AG04450 (cell line): Measurements from ENCODE around the gene GJA4. TPM values are rescaled to one million over a fixed set of nuclear protein-coding genes. Genes with fewer than 3 reads are reported as not detected.

Experiments
- CTCF ChIA-PET: fragments of 300-600, 350-600 bp; formaldehyde crosslinking; extraction: SDS; loops from one replicate; lab custom pipeline; 2022; ENCODE audit warnings: antibody characterized with exemption, inconsistent platforms; lab: Charles Lee
- POLR2A ChIA-PET: fragments of 350-600 bp; formaldehyde crosslinking; extraction: SDS; loops from one replicate; lab custom pipeline; 2021; ENCODE audit warnings: antibody characterized with exemption, inconsistent platforms; lab: Yijun Ruan, JAX
- DNase-seq: peaks from one replicate; pipeline ENCODE4 v3.0.0-alpha.2; 2011; ENCODE audit warnings: low read depth, low spot score
- H3K27ac ChIP-seq: one replicate; pipeline ENCODE4 v1.5.1; 2012; ENCODE audit warnings: low read depth, low read length, control low read depth
- H3K27me3 ChIP-seq: one replicate; pipeline ENCODE4 v1.6.0; 2012; ENCODE audit warnings: low read length; ENCODE audit not compliant: control insufficient read depth, insufficient read depth
- H3K4me3 ChIP-seq: 2 replicates; pipeline ENCODE4 v1.5.1; 2011; ENCODE audit warnings: mild to moderate bottlenecking, low read depth, low read length, control low read depth
- H3K9me3 ChIP-seq: 2 replicates; pipeline ENCODE4 v1.5.1; 2012; ENCODE audit warnings: low read length; ENCODE audit not compliant: control insufficient read depth, insufficient read depth
- CTCF ChIP-seq: IDR thresholded peaks from 2 replicates; pipeline ENCODE4 v1.5.1; 2011; ENCODE audit warnings: low read depth, low read length, control low read depth, inconsistent platforms
- polyA plus RNA-seq: library from polyadenylated mRNA; depleted of rRNA; stranded (reverse); fragments of >200 nt; gene quantifications from 2 replicates; pipeline ENCODE4 v1.2.3, GENCODE V29; 2011

GJA4 gene
- polyA plus RNA-seq, 1 experiment: not detected

GRCh38 chr1:34794790-34795180 lies 2.0 kb downstream of the GJA4 start:
- POLR2A ChIA-PET: no interaction called here
- Histone ChIP-seq H3K4me3 (no peak overlapping the region), H3K9me3 (no peaks in the 10 kb centered on the region; the same call in 1 of the 2 replicates), H3K27ac (no peak overlapping the region), H3K27me3 (peaks cover 16% of the 10 kb centered on the region)
- CTCF ChIA-PET: no interaction called here
- no peak for DNase-seq
- no peak for TF ChIP-seq CTCF

- no peak for TF ChIP-seq CTCF
- Histone ChIP-seq H3K9me3 (no peaks in the 10 kb centered on the region; the same call in 1 of the 2 replicates), H3K27ac (no peak overlapping the region), H3K4me3 (no peak overlapping the region), H3K27me3 (peaks cover 13% of the 10 kb centered on the region)
- ChIA-PET CTCF (interaction anchor here (1.2 kb wide), 1 partner anchor 10 kb away, joined by 4 read pairs; no protein-coding TSS in a partner anchor), POLR2A (no interaction called here)
- no peak for DNase-seq
Observed at GRCh38 chr1:34795916-34796315, 3.1 kb downstream of the GJA4 start.

- H3K27me3 ChIP-seq: peaks cover 11% of the 10 kb centered on the region
- TF ChIP-seq CTCF: no peak
- no peaks in the 10 kb centered on the region; the same call in 1 of the 2 replicates for H3K9me3 ChIP-seq
- H3K4me3 ChIP-seq: no peak overlapping the region
- DNase-seq: no peak
- ChIA-PET POLR2A (no interaction called here), CTCF (interaction anchor here (0.5 to 1.2 kb wide), 3 partner anchors 11 to 528 kb away, joined by 3 to 5 read pairs (median 4); no protein-coding TSS in a partner anchor)
- no peak overlapping the region for H3K27ac ChIP-seq
Observed at GRCh38 chr1:34796990-34797389, 4.2 kb downstream of the GJA4 start.

GRCh38 chr1:34800214-34800613 lies 7.4 kb downstream of the GJA4 start:
- POLR2A ChIA-PET: no interaction called here
- H3K27me3 ChIP-seq: no peaks in the 10 kb centered on the region

More at GRCh38 chr1:34800214-34800613, 7.4 kb downstream of the GJA4 start:
- DNase-seq: no peak
- Histone ChIP-seq H3K9me3 (no peaks in the 10 kb centered on the region), H3K4me3 (no peak overlapping the region), H3K27ac (no peak overlapping the region)
- CTCF ChIA-PET: interaction anchor here (0.6 kb wide), 1 partner anchor 21 kb away, joined by 4 read pairs; no protein-coding TSS in a partner anchor
- no peak for TF ChIP-seq CTCF
